ENCODE measurements around the gene PLEKHM3.

- TF ChIP-seq CTCF (IDR thresholded peaks at IDR 0.05), result no peak
- TF ChIP-seq POLR2AphosphoS5 (IDR thresholded peaks at IDR 0.05), result no peak
- no peak for TF ChIP-seq POLR2A (IDR thresholded peaks at IDR 0.05)
- TF ChIP-seq EP300 (IDR thresholded peaks at IDR 0.05), result no peak
Measured at GRCh38 chr2:207926133-207926988, 99.0 kb downstream of the PLEKHM3 start.
